GM21717 (cell line): ENCODE results near the gene FBXO33.
"Not testable (repeated sequence)": the region's sequence is repeated elsewhere in the genome, so short reads cannot be mapped to it uniquely, and the experiment has no call there.

Experiments
- ATAC-seq: cut with Tn5 transposase; IDR thresholded peaks from one replicate; pipeline ENCODE4 v1.9.1; 2021; ENCODE audit warnings: mild to moderate bottlenecking, moderate library complexity; ENCODE audit not compliant: unreplicated experiment

Gene FBXO33

DNA sequence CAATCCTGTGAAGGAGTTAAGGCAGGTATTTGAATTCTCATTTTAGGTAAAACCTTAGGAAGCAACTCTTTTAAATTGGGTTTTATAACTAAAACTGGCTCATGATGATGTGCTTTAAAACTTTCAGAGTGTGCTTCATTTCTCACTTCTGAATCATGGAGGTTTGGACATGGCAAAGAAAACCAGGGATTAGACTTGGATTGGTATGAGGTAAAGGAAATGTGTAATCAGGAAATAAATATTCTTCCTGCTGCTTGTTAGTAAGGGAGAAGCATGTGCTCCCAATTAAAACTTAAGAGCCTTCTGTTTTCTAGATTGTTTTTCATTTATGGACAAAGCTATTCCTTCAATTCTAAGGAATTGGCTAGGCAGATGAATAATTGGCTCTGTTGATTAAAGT is 57.4 kb downstream of the FBXO33 start:
- ATAC-seq: no peak

DNA sequence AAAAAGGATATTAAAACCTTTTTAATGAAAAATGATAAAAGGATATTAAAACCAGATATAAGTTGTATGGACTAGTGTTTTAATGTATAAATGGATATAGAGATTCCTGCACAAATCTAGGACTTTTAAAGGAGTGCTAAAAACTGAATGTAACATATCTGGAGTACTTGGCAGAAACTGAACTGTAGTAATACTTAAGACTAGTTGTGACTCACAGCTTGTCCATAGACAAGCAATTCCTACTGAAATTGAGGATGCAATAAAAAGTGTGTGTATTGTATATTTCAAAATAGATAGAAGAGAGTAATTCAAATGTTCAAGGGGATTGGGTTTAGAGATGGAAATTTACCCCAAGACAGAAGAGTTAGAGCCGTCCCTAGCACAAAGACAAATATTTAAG is 59.6 kb downstream of the FBXO33 start:
- no peak for ATAC-seq

DNA sequence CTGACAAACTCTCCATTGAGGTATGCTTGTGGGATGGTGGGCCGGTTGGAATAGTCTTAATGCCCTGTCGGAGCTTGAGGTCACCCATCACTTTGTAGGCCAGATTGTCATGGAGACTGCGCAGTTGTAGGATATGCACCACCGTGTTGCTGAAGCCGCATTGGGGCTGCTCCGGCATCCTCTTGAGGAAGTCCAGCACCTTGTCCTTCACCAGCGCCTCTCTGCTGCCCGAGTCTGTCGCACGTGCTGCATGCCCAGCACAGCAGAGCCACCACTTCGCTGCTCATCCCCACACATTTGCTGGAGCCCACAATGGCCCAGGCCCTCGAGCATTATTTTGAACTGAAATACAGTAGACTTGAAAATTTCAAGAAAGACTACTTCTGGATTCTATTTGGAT is 61.8 kb downstream of the FBXO33 start:
- ATAC-seq: no peak

DNA sequence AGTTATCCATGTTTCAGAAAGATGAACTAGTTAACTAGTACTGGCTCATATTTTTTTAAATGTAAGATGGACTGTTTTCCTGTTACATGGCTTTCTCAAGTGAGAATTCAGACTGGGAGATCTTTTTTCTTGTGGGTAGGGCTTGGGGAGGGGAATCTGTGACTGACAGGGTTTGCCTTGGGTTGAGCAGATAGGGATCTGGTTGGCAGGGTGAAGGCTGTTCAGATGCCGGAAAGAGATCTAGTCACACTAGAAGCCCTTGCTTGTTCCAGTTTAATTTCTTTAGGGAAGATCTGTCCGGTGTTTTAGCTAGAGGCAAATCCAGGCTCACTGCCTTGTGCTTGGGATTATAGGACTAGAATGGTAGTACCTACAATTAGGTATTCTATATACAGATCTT is 63.2 kb downstream of the FBXO33 start:
- no peak for ATAC-seq

DNA sequence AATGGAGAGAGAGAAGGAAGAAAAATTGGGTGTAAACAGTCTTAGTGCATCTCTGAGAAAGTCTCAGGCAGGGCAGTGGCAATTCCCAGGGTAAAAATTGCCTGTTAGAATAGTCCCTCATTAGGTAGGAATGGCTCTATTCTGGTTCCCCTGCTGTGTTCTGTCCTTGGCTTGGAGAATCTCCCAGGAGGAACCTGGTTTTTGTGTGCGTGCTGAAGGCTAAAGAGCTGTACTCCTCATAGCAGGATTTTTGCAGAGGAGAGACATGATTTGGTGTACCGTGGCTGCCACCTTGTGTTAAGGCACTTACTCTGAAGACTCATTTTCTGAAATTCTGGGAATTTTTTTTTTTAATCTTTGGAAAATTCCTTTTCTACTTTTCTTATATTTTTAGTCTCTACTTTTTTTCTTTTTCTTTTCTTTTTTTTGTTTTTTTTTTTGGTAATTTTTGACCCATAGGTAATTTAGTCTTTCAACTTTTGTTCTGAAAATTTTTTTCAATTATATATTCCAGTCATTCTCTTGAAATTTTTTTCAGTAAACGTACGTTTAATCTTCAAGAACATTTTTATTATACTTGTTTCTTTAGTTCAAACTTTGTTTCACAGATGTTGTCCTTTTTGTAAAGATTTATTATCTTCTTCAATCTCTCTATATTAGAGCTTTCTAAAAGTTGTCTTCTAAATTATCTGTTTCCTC is 63.8 kb downstream of the FBXO33 start:
- ATAC-seq: no peak

DNA sequence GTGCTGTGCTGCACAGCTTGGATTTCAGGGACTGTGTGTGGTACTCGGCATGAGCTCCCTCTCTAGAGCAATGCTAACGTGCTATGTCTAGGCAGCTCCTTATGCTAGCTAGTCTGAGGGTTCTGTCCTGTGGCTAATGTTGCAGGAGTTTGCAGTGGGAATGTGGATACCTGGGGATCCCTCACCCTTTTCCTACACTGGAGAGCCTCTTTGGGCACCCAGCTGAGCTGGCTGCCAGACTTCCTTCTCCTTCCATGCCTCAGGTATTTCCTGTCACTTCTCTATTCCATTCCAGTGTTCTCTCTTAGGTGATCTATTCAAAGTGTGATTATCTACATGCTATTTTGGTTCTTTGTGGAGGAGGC is 64.9 kb downstream of the FBXO33 start:
- no peak for ATAC-seq

DNA sequence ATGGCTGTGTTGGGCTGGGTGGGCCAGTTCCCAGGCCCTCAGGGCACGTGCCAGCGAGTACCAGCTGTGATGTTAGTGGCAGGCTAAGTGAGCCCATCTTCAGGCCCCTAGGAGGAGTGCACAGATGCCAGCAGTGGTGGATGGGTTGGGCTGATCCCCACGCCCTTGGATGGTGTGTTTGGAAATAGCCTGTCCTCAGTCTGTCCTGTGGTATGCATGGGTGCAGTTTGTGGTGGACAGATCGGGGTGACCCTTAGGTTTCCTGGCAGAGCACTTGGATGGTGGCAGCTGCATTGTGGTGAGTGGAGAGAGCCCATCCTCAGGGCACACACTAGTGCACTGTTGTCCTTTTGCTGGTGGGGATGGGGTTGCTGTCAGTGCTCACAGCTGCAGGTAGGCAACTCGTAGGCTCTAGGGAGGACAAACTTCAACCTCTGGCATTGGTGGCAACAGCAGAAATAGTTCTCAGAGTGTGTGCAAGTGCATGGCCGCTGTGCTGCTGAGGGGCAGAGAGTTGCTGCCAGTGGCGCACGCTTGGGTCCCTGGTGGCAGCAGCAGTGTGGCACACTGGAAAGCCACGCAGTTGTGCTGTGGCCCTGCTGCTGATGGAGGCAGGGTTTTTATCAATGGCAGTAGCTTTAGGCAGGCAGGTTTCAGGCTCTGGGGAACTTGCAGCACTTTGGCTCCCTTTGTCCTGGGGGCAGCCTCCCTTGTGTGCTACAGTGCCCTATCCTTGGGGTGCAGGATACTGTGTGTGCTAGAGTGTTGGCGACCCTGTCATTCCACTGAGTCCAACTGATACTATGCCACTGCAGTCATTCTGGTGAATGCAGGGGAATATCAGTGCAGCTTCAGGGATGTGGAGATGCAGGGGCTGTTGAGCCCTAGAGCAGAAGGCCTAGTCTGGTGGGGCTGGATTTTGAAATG is 65.5 kb downstream of the FBXO33 start:
- ATAC-seq: no peak

DNA sequence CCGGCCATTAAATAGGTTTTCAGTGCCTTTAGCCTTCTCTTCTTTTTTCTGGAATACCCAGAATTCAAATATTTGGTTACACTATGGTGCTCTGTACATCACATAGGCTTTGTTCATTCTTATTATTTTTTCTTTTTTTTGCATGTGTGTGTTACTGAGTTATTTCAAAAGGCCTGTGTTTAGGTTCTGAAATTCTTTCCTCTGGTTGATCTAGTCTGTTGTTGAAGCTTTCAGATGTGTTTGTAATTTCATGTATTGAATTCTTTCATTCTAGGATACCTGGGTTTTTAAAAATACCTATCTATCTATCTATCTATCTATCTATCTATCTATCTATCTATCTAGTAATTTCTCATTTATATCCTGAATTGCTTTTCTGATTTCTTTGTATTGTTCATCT is 66.9 kb downstream of the FBXO33 start:
- ATAC-seq: no peak

DNA sequence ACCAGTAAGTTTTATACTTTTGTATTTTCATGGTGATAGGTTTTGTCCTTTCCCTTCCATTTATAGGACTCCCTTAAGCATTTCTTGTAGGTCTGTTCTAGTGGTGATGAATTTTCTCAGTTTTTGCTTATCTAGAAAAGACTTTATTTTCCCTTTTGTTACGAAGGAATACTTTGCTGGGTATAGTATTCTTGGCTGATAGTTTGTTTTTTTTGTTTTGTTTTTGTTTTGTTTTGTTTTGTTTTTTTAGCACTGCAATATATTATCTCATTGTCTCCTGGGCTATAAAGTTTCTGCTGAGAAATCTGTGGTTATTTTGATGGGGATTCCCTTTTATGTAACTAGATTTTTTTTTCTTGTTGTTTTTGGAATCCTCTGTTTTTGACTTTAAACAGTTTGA is 67.7 kb downstream of the FBXO33 start:
- no peak for ATAC-seq

DNA sequence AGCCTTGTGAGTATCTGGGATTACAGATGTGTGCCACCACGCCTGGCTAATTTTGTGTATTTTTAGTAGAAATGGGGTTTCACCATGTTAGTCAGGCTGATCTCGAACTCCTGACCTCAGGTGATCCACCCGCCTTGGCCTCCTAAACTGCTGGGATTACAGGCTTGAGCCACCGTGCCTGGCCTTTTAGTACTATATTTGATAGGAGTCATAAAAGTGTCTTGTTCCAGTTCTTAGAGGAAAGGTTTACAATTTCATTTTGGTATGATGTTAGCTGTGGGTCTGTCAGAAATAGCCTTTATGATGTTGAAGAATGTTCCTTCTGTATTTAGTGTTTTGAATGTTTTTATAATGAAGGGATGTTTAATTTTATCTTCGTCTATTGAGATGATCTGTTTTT is 70.7 kb downstream of the FBXO33 start:
- ATAC-seq: not testable (repeated sequence)

DNA sequence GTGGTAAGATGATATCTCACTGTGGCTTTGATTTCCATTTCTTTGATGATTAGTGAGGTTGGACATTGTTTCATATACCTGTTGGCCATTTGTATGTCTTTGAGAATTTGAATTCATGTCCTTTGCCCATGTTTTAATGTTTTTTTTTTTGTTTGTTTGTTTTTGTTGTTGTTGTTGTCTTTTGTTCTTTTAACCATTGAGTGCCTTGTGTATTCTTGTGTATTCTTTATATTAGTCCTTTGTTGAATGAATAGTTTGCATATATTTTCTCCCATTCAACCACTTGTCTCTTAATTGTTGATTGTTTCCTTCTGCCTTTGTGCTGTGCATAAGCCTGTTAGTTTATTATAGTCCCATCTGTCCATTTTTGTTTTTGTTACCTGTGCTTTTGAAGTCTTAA is 71.9 kb downstream of the FBXO33 start:
- no peak for ATAC-seq

DNA sequence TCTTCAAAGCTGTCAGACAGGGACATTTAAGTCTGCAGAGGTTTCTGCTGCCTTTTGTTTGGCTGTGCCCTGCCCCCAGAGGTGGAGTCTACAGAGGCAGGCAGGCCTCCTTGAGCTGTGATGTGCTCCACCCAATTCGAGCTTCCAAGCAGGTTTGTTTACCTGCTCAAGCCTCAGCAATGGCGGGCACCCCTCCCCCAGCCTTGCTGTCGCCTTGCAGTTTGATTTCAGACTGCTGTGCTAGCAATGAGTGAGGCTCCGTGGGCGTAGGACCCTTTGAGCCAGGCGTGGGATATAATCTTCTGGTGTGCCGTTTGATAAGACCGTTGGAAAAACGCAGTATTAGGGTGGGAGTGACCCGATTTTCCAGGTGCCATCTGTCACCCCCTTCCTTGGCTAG is 73.2 kb downstream of the FBXO33 start:
- not testable (repeated sequence) for ATAC-seq

DNA sequence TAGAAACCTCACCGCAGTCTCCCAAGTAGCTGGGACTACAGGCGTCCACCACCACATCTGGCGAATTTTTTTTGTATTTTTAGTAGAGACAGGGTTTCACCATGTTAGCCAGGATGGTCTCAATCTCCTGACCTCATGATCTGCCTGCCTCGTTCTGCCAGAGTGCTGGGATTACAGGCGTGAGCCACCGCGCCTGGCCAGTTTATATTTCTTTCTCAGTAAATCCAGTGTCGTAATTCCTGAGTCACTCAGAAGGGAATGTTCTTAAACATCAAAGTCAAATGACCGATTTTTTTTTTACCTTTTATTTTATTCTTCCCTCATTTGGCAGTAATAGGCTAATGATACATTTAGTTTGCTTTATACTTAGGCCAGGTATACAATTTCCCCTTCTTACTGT is 80.5 kb downstream of the FBXO33 start:
- ATAC-seq: no peak

DNA sequence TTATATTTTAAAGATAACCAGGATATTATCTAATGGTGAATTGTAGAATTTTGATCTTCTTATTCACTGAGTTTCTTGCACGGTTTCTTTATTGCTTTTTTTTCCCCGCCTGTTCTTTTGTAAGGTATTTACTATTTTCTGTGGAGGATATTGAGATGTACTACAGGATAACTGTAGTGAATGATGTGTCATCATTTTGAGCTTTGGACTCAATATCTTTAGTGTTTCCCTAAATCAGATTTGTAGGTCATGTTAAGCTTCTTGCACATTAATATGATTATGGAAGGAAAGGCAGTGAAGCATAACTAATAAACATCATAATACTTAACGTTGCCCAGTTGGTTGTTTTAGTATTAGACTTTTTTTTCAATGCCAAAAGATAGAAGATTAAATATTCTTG is 81.4 kb downstream of the FBXO33 start:
- ATAC-seq: no peak
